Heart left ventricle (tissue), 16 donors: ENCODE measurements around the gene STK24. TPM values are rescaled to one million over a fixed set of nuclear protein-coding genes. Genes with fewer than 3 reads are reported as not detected.

Experiments used
- ATAC-seq, 4 donors: fragments of 200-7000 bp; cut with Tn5 transposase; one replicate each; pipeline ENCODE4 v1.9.1; 2020 to 2022; ENCODE audit warnings: moderate library complexity in 4 of 4, mild to moderate bottlenecking in 3 of 4, moderate number of reproducible peaks in 1 of 4
- DNase-seq, 5 donors: peaks; one replicate each; pipeline ENCODE4 v3.0.0-alpha.2; 2020
- H3K27ac ChIP-seq, 12 donors: fragments of 200-600 bp; sonication (generic) in 4 of 12; one replicate each; pipeline versions ENCODE4 v1.5.0 to v1.8.0; 2016 to 2022; ENCODE audit warnings: mild to moderate bottlenecking in 2 of 12
- H3K27me3 ChIP-seq, 9 donors: fragments of 200-600 bp; sonication (generic) in 2 of 9; one replicate each; pipeline versions ENCODE4 v1.5.1 to v1.8.0; 2016 to 2022; ENCODE audit warnings: mild to moderate bottlenecking in 3 of 9
- H3K36me3 ChIP-seq, 9 donors: fragments of 200-600 bp; sonication (generic) in 2 of 9; one replicate each; pipeline versions ENCODE4 v1.5.0 to v1.8.0; 2018 to 2022; ENCODE audit warnings: mild to moderate bottlenecking in 2 of 9
- H3K4me1 ChIP-seq, 12 donors: fragments of 200-600 bp; sonication (generic) in 4 of 12; one replicate each; pipeline versions ENCODE4 v1.5.0 to v1.8.0; 2016 to 2022; ENCODE audit warnings: mild to moderate bottlenecking in 3 of 12
- H3K4me3 ChIP-seq, 12 donors: fragments of 200-600 bp; sonication (generic) in 4 of 12; one replicate each; pipeline versions ENCODE4 v1.5.0 to v1.8.0; 2017 to 2022; ENCODE audit warnings: mild to moderate bottlenecking in 9 of 12, moderate library complexity in 4 of 12
- H3K9me3 ChIP-seq, 12 donors: fragments of 200-600 bp; sonication (generic) in 4 of 12; one replicate each; pipeline versions ENCODE4 v1.5.0 to v1.8.0; 2016 to 2022; ENCODE audit warnings: mild to moderate bottlenecking in 1 of 12
- CTCF ChIP-seq, 12 donors: fragments of 200-600 bp; sonication (generic) in 4 of 12; IDR thresholded peaks; one replicate each; pipeline versions ENCODE4 v1.5.0 to v1.8.0; 2018 to 2022; ENCODE audit warnings: antibody characterized with exemption in 12 of 12, mild to moderate bottlenecking in 5 of 12
- POLR2A ChIP-seq, 2 donors: fragments of 450-650 bp; IDR thresholded peaks; one replicate each; pipeline ENCODE4 v1.6.1; 2017; ENCODE audit warnings: antibody characterized with exemption in 2 of 2, mild to moderate bottlenecking in 2 of 2, moderate library complexity in 2 of 2
- WGBS, 4 donors: extraction: QIAGEN DNeasy Blood & Tissue Kit in 2 of 4; methylation state at CpG; one replicate each; pipeline versions ENCODE4 v1.1.5 to v1.1.7; 2013 to 2018; 5-methylcytosine and 5-hydroxymethylcytosine counted together
- intact Hi-C, 10 donors: fragments of 100-400 bp; cut with DNase I; formaldehyde crosslinking; loops; one replicate each; pipeline versions ENCODE4 v1.11.1 to v1.14.2; 2022
- polyA plus RNA-seq, 2 donors: library from polyadenylated mRNA; stranded (reverse); fragments of 200-250 nt; gene quantifications; one replicate each; pipeline ENCODE4 v1.2.3, GENCODE V29; 2013
- total RNA-seq, 9 donors: library from RNA; depleted of rRNA in 2 of 9; stranded (reverse); fragments of >200 nt in 2 of 9; fragmentation: NEBNext Ultra II Directional in 3 of 9; extraction: Animal tissue kit (Norgen Biotek cat#: 25700) in 3 of 9; gene quantifications; one replicate each; pipeline versions ENCODE4 v1.1.0 to v1.2.4, GENCODE V29; 2016 to 2023
- donor health status: ischemic (EF 13 %, LVEDD 7.1; RV severe dilation, severe dysfunction).
- donor health status: healthy with polysubstance abuse.
- donor health status: DM: no; HTN: yes; CAD: no.
- donor health status: DM: no; HTN: no; CAD: no.
- donor health status: ischemic (EF 25% LVEDD 6.9; RV normal size, moderate dysfunction).
- donor health status: ischemic (EF 25% LVEDD 5.7; RV mildly dilated, moderate dysfunction).
- donor health status: healthy.
- donor health status: DM: yes; HTN: yes; CAD: no.
- donor health status: ischemic (EF 35%, LVEDD 5.7; RV mildly dilated, moderate dysfunction).
- donor health status: nonischemic (EF 11% LVEDD 7.7; RV severe dilation, severe dysfunction).
- donor health status: DM: yes; HTN: yes; CAD: no.
- donor health status: PGD.
- donor health status: ischemic (EF 29% LVEDD 5.4; RV normal size, mild dysfunction).
- donor health status: nonischemic (EF 23%, LVEDD 6.1; RV moderate dilation, normal function).

The STK24 gene
- total and polyA plus RNA-seq, 11 donors = 26.6 to 82.6 (median 59.6) TPM

GRCh38 chr13:98485561-98485960, 91.3 kb downstream of the STK24 start:
- Histone ChIP-seq H3K4me1 (peaks cover 0 to 97% (median 90%) of the 10 kb centered on the region in 12 donors), H3K27me3 (no peaks in the 10 kb centered on the region), H3K4me3 (no peak overlapping the region), H3K9me3 (no peaks in the 10 kb centered on the region), H3K27ac (peak overlapping the region in 6 of 12 donors; percentile 63 to 83 (median 74)), H3K36me3 (peaks cover 0 to 7% (median 0%) of the 10 kb centered on the region in 9 donors)
- intact Hi-C loops = loop anchor here in 4 of 10 donors (5.0 to 10.0 kb wide), 3 partner anchors 89 to 169 kb away; partner anchors contain the start of gene STK24 (in 2 of the 4)
- no peak for DNase-seq
- WGBS, 4 donors = 95 to 98% (median 96%) methylated on average over 11 of the region's 11 CpGs
- no peak for TF ChIP-seq CTCF (IDR thresholded peaks at IDR 0.05)
- TF ChIP-seq POLR2A (IDR thresholded peaks at IDR 0.05) = no peak
- no peak for ATAC-seq

- peak in 4 of 5 donors; percentile 61 to 80 (median 69) for DNase-seq
- intact Hi-C loops = loop anchor here in 8 of 10 donors (5.0 to 10.0 kb wide), 5 partner anchors 37 to 170 kb away; partner anchors contain the start of gene STK24 (in 7 of the 8)
- peak overlapping the region in 3 of 12 donors; percentile 4 to 27 (median 12) for H3K4me3 ChIP-seq
Observed at GRCh38 chr13:98484289-98485219, 92.4 kb downstream of the STK24 start.

GRCh38 chr13:98483601-98484288, 93.2 kb downstream of the STK24 start:
- no peak for ATAC-seq
- TF ChIP-seq CTCF (IDR thresholded peaks at IDR 0.05) (no peak), POLR2A (IDR thresholded peaks at IDR 0.05) (no peak)

More at GRCh38 chr13:98484289-98485219, 92.4 kb downstream of the STK24 start:
- H3K36me3 ChIP-seq = peaks cover 0 to 7% (median 0%) of the 10 kb centered on the region in 9 donors
- peak overlapping the region in 11 of 12 donors; percentile 42 to 83 (median 73) for H3K27ac ChIP-seq
- WGBS, 4 donors = 38 to 47% (median 40%) methylated on average over 20 to 21 of the region's 21 CpGs
- ATAC-seq = peak; percentile 27 to 68 (median 60)
- TF ChIP-seq CTCF (IDR thresholded peaks at IDR 0.05) = no peak
- TF ChIP-seq POLR2A (IDR thresholded peaks at IDR 0.05) = no peak
- peaks cover 0 to 95% (median 85%) of the 10 kb centered on the region in 12 donors for H3K4me1 ChIP-seq
- no peaks in the 10 kb centered on the region for H3K27me3 ChIP-seq
- no peaks in the 10 kb centered on the region for H3K9me3 ChIP-seq

More at GRCh38 chr13:98483601-98484288, 93.2 kb downstream of the STK24 start:
- Histone ChIP-seq H3K4me3 (peak overlapping the region in 3 of 12 donors; percentile 3 to 27 (median 6)), H3K27me3 (no peaks in the 10 kb centered on the region), H3K36me3 (peaks cover 0 to 7% (median 0%) of the 10 kb centered on the region in 9 donors), H3K9me3 (no peaks in the 10 kb centered on the region), H3K27ac (peak overlapping the region in 11 of 12 donors; percentile 63 to 83 (median 73)), H3K4me1 (peaks cover 0 to 93% (median 85%) of the 10 kb centered on the region in 12 donors)
- WGBS, 4 donors = 65 to 67% (median 66%) methylated on average over 14 of the region's 14 CpGs
- intact Hi-C loops = loop anchor here in 8 of 10 donors (5.0 to 10.0 kb wide), 4 partner anchors 36 to 171 kb away; partner anchors contain the start of gene STK24 (in 7 of the 8)
- no peak for DNase-seq
